H1 (cell line): Measurements from ENCODE around the gene CEND1. TPM values are rescaled to one million over a fixed set of nuclear protein-coding genes. Genes with fewer than 3 reads are reported as not detected.
A peak's percentile ranks its signal among the peaks of the same experiment; 100 is the strongest.

Experiments
- CTCF ChIA-PET: fragments of 300-600 bp; sonication (Branson Sonifier 250); formaldehyde crosslinking; loops from one replicate; lab custom pipeline; 2021; ENCODE audit not compliant: partially characterized antibody; lab: Charles Lee
- POLR2A ChIA-PET: fragments of 300-600 bp; sonication (Branson Sonifier 250); formaldehyde crosslinking; loops from one replicate; lab custom pipeline; 2021; ENCODE audit warnings: inconsistent platforms; ENCODE audit not compliant: partially characterized antibody; lab: Charles Lee
- DNase-seq, 2 experiments: peaks; one replicate each; pipeline versions ENCODE4 v3.0.0 to v3.0.0-alpha.2; 2010 to 2022; ENCODE audit warnings: low spot score in 2 of 2, low read depth in 1 of 2, mixed read lengths in 1 of 2
- FAIRE-seq: peaks from 2 replicates; lab custom pipeline; 2011; peaks lifted over from hg19 to GRCh38; lab: Jason Lieb, UNC
- H2AFZ ChIP-seq: 2 replicates; pipeline ENCODE4 v1.8.1; 2012; ENCODE audit warnings: low read length, inconsistent platforms
- H2AK5ac ChIP-seq: 2 replicates; pipeline ENCODE4 v1.6.1; 2013; ENCODE audit warnings: low read depth, low read length
- H2BK120ac ChIP-seq: replicated peaks from 2 replicates; pipeline ENCODE3; 2013; ENCODE audit warnings: low read depth, low read length, inconsistent platforms
- H2BK12ac ChIP-seq: 2 replicates; pipeline ENCODE4 v1.6.1; 2013; ENCODE audit warnings: low read depth, low read length
- H2BK15ac ChIP-seq: 2 replicates; pipeline ENCODE4 v1.6.1; 2013; ENCODE audit warnings: low read length
- H2BK20ac ChIP-seq: 2 replicates; pipeline ENCODE4 v1.6.1; 2013; ENCODE audit warnings: low read length
- H2BK5ac ChIP-seq: 2 replicates; pipeline ENCODE4 v1.6.1; 2013; ENCODE audit warnings: low read depth, low read length
- H3K14ac ChIP-seq: 2 replicates; pipeline ENCODE4 v1.6.1; 2013; ENCODE audit warnings: inconsistent platforms; ENCODE audit not compliant: insufficient read length
- H3K18ac ChIP-seq: 2 replicates; pipeline ENCODE4 v1.6.1; 2013; ENCODE audit warnings: low read length; ENCODE audit errors: extremely low read depth
- H3K23ac ChIP-seq: 2 replicates; pipeline ENCODE4 v1.6.1; 2013; ENCODE audit warnings: inconsistent platforms; ENCODE audit not compliant: insufficient read length
- H3K23me2 ChIP-seq: 2 replicates; pipeline ENCODE4 v1.6.1; 2013; ENCODE audit warnings: low read depth, low read length
- H3K27ac ChIP-seq: 2 replicates; pipeline ENCODE4 v1.6.1; 2011; ENCODE audit warnings: low read depth, low read length, inconsistent platforms
- H3K27me3 ChIP-seq, 4 experiments: replicated peaks in 1 of 4; 1 replicate in 1 of 4; 2 replicates in 3 of 4; pipeline versions ENCODE4 v1.6.1 to v1.8.1; 2011 to 2013; ENCODE audit warnings: low read length in 3 of 4, mild to moderate bottlenecking in 3 of 4, inconsistent platforms in 2 of 4, mixed read lengths in 2 of 4, moderate library complexity in 1 of 4; ENCODE audit not compliant: control insufficient read depth in 3 of 4, insufficient read depth in 3 of 4; ENCODE audit errors: extremely low read depth in 1 of 4
- H3K36me3 ChIP-seq, 4 experiments: 2 replicates each; pipeline versions ENCODE4 v1.6.1 to v1.8.1; 2011 to 2013; ENCODE audit warnings: mild to moderate bottlenecking in 4 of 4, low read length in 3 of 4, moderate library complexity in 2 of 4, control low read depth in 1 of 4, inconsistent platforms in 1 of 4; ENCODE audit not compliant: insufficient read depth in 4 of 4, control insufficient read depth in 2 of 4
- H3K4ac ChIP-seq: replicated peaks from 2 replicates; pipeline ENCODE3; 2013; ENCODE audit warnings: low read length, low read depth, mixed read lengths, inconsistent platforms; ENCODE audit not compliant: insufficient read length
- H3K4me1 ChIP-seq, 4 experiments: replicated peaks in 1 of 4; 1 replicate in 1 of 4; 2 replicates in 3 of 4; pipeline versions ENCODE4 v1.6.1 to v1.8.1; 2011 to 2013; ENCODE audit warnings: low read length in 3 of 4, inconsistent platforms in 2 of 4, mixed read lengths in 1 of 4; ENCODE audit not compliant: insufficient read depth in 4 of 4, control insufficient read depth in 3 of 4
- H3K4me2 ChIP-seq, 2 experiments: 2 replicates each; pipeline versions ENCODE4 v1.6.1 to v1.8.1; 2011 to 2013; ENCODE audit warnings: low read depth in 2 of 2, low read length in 2 of 2, control low read depth in 1 of 2, inconsistent platforms in 1 of 2, mild to moderate bottlenecking in 1 of 2; ENCODE audit not compliant: insufficient read depth in 1 of 2
- H3K4me3 ChIP-seq, 4 experiments: fragments of 200-600, 300-600 bp in 1 of 4; sonication (generic), shearing (Covaris generic), sonication (Bioruptor Twin) in 1 of 4; 2 replicates each; pipeline versions ENCODE4 v1.5.1 to v1.8.1; 2011 to 2016; ENCODE audit warnings: low read length in 4 of 4, low read depth in 3 of 4, control low read depth in 2 of 4, inconsistent platforms in 2 of 4, mild to moderate bottlenecking in 2 of 4, mixed read lengths in 1 of 4, moderate library complexity in 1 of 4; ENCODE audit not compliant: insufficient read depth in 2 of 4; ENCODE audit errors: extremely low read depth in 1 of 4
- H3K56ac ChIP-seq: replicated peaks from 2 replicates; pipeline ENCODE3; 2013; ENCODE audit warnings: low read depth, mild to moderate bottlenecking, mixed read lengths, low read length, inconsistent platforms; ENCODE audit not compliant: insufficient read length
- H3K79me1 ChIP-seq: 2 replicates; pipeline ENCODE4 v1.6.1; 2013; ENCODE audit warnings: low read depth, low read length, control low read depth
- H3K79me2 ChIP-seq, 2 experiments: 2 replicates each; pipeline versions ENCODE4 v1.6.1 to v1.8.1; 2012 to 2013; ENCODE audit warnings: low read length in 2 of 2, mild to moderate bottlenecking in 2 of 2, inconsistent platforms in 1 of 2; ENCODE audit not compliant: insufficient read depth in 2 of 2, control insufficient read depth in 1 of 2
- H3K9ac ChIP-seq, 4 experiments: replicated peaks in 1 of 4; 1 replicate in 1 of 4; 2 replicates in 3 of 4; pipeline versions ENCODE4 v1.6.1 to v1.8.1; 2011 to 2013; ENCODE audit warnings: low read depth in 3 of 4, low read length in 3 of 4, control low read depth in 2 of 4, mild to moderate bottlenecking in 2 of 4, moderate library complexity in 2 of 4, inconsistent platforms in 1 of 4; ENCODE audit errors: extremely low read depth in 1 of 4
- H3K9me3 ChIP-seq, 2 experiments: 2 replicates each; pipeline versions ENCODE4 v1.6.1 to v1.8.1; 2012 to 2013; ENCODE audit warnings: mild to moderate bottlenecking in 2 of 2, moderate library complexity in 2 of 2, control low read depth in 1 of 2, inconsistent platforms in 1 of 2, low read depth in 1 of 2, low read length in 1 of 2, mixed read lengths in 1 of 2; ENCODE audit not compliant: insufficient read depth in 2 of 2
- H4K20me1 ChIP-seq, 2 experiments: replicated peaks in 1 of 2; 2 replicates each; pipeline versions ENCODE3 to v1.8.1; 2011 to 2013; ENCODE audit warnings: inconsistent platforms in 2 of 2, low read length in 2 of 2, mild to moderate bottlenecking in 1 of 2; ENCODE audit not compliant: insufficient read depth in 2 of 2, control insufficient read depth in 1 of 2
- H4K5ac ChIP-seq: 2 replicates; pipeline ENCODE4 v1.6.1; 2013; ENCODE audit warnings: low read length, low read depth, mixed read lengths, inconsistent platforms; ENCODE audit not compliant: insufficient read length
- H4K8ac ChIP-seq: 2 replicates; pipeline ENCODE4 v1.8.0; 2013; ENCODE audit warnings: mild to moderate bottlenecking, moderate library complexity, low read length, inconsistent platforms; ENCODE audit not compliant: insufficient read depth; ENCODE audit errors: extremely low read depth
- H4K91ac ChIP-seq: replicated peaks from 2 replicates; pipeline ENCODE3; 2013; ENCODE audit warnings: low read length, mixed read lengths, inconsistent platforms; ENCODE audit not compliant: insufficient read length
- CHD2 ChIP-seq: IDR thresholded peaks from 2 replicates; pipeline ENCODE4 v1.6.1; 2012; ENCODE audit warnings: low read length, improper control_type of control experiment
- JUN ChIP-seq: IDR thresholded peaks from 2 replicates; pipeline ENCODE4 v1.6.1; 2011; ENCODE audit warnings: low read depth, mild to moderate bottlenecking, improper control_type of control experiment, low read length
- PHF8 ChIP-seq: fragments of 200-600 bp; sonication (generic); conservative IDR thresholded peaks from 2 replicates; pipeline ENCODE4 v1.7.1; 2012; ENCODE audit warnings: low read depth, mild to moderate bottlenecking, inconsistent platforms, low read length, moderate library complexity
- RXRA ChIP-seq: IDR thresholded peaks from 2 replicates; pipeline ENCODE4 v1.6.1; 2011; ENCODE audit warnings: low read depth, mild to moderate bottlenecking, low read length, moderate library complexity; ENCODE audit not compliant: insufficient read depth
- SIX5 ChIP-seq: IDR thresholded peaks from 2 replicates; pipeline ENCODE4 v1.6.1; 2011; ENCODE audit warnings: mild to moderate bottlenecking, low read depth, low read length
- SUZ12 ChIP-seq: fragments of 200-600 bp; sonication (generic); IDR thresholded peaks from 2 replicates; pipeline ENCODE4 v1.6.1; 2012; ENCODE audit warnings: mild to moderate bottlenecking, inconsistent platforms, low read length, moderate library complexity, mixed read lengths
- TAF7 ChIP-seq: optimal IDR thresholded peaks from 2 replicates; pipeline ENCODE3; 2011; ENCODE audit warnings: low read depth, mild to moderate bottlenecking, inconsistent platforms, low read length, moderate library complexity, borderline replicate concordance
- ZNF274 ChIP-seq: IDR thresholded peaks from 2 replicates; pipeline ENCODE4 v1.7.0; 2012; ENCODE audit warnings: low read length, borderline replicate concordance; ENCODE audit errors: extremely low read depth
- WGBS, 2 experiments: shearing (Covaris generic) in 1 of 2; methylation state at CpG; one replicate each; pipeline versions ENCODE4 v1.1.6 to v1.1.7; 2013 to 2015; ENCODE audit warnings: low lambda C conversion rate in 2 of 2, mixed read lengths in 2 of 2, inconsistent platforms in 1 of 2, low coverage in 1 of 2, missing lambda C conversion rate in 1 of 2; ENCODE audit not compliant: insufficient replicate concordance in 2 of 2, insufficient coverage in 1 of 2, insufficient read length in 1 of 2; ENCODE audit errors: extremely low coverage in 1 of 2, missing lambda C conversion rate in 1 of 2; 5-methylcytosine and 5-hydroxymethylcytosine counted together
- polyA plus RNA-seq, 7 experiments: library from polyadenylated mRNA; depleted of rRNA in 3 of 7; stranded (reverse) in 5 of 7; unstranded in 2 of 7; fragments of >200 nt in 5 of 7; fragments of 200-250 nt in 2 of 7; gene quantifications; 1 replicate in 5 of 7; 2 replicates in 1 of 7; 4 replicates in 1 of 7; pipeline versions ENCODE4 v1.2.1 to v1.2.3, GENCODE V29; 2011 to 2013; ENCODE audit warnings: missing spikeins in 2 of 7, mixed read lengths in 2 of 7
- total RNA-seq: library from RNA; stranded (reverse); fragmentation: NEBNext Ultra II Directional; extraction: Animal tissue kit (Norgen Biotek cat#: 25700); gene quantifications from 2 replicates; pipeline ENCODE4 v1.2.1, GENCODE V29; 2021
- TF ChIP-seq, protein P1 (sequence below): IDR thresholded peaks from 2 replicates; pipeline ENCODE4 v1.6.1; 2012; ENCODE audit warnings: low read length, inconsistent platforms

The CEND1 gene
- total and polyA plus RNA-seq, 2 of the 8 experiments (the other 6 are each of a cell fraction or from before 2014, with no cell fraction given), result 0.82 to 5.0 TPM

DNA sequence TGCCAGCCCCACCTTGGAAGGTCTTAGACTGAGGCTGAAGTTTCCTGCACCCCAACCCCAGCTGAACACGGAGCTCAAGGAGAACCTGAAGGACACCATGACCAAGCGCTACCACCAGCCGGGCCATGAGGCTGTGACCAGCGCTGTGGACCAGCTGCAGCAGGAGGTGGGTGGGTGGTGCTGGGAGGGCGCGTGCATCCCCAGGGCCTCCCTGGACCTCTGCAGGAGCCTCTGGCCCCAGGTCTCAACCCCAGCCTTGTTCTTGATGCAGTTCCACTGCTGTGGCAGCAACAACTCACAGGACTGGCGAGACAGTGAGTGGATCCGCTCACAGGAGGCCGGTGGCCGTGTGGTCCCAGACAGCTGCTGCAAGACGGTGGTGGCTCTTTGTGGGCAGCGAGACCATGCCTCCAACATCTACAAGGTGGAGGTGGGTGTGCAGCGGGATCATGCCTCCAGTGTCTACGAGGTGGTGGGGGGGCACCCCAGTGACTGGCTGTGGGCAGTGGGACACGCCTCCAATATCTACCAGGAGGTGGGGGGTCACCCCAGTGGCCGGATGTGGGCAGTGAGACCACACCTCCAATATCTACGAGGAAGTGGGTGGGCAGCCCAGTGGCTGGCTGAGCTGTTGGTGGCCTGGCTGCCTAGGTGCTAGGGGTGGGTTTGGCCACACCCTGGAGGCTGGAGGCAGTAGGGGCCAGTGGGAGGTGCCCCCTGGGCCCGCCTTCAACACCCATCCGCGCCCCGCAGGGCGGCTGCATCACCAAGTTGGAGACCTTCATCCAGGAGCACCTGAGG, 47.5 kb upstream of the CEND1 start:
- H3K23me2 ChIP-seq, result peaks cover 15% of the 10 kb centered on the region; the same call in 1 of the 2 replicates
- H3K18ac ChIP-seq, result no peak overlapping the region
- H2AFZ ChIP-seq, result no peak overlapping the region
- peaks cover 3 to 40% of the 10 kb centered on the region in 2 experiments for H4K20me1 ChIP-seq
- H4K8ac ChIP-seq, result peak overlapping the region; percentile 5; the same call in 1 of the 2 replicates
- H3K23ac ChIP-seq, result no peak overlapping the region
- H3K79me1 ChIP-seq, result peaks cover 9% of the 10 kb centered on the region; the same call in 1 of the 2 replicates
- peak overlapping the region; percentile 53 for H3K4ac ChIP-seq
- H3K27ac ChIP-seq, result no peak overlapping the region
- H3K4me1 ChIP-seq, result peaks cover 0 to 23% (median 17%) of the 10 kb centered on the region in 4 experiments; a peak in 6 of 7 replicates
- no peak overlapping the region for H4K91ac ChIP-seq
- no peak overlapping the region for H3K4me3 ChIP-seq
- no peak overlapping the region for H2BK15ac ChIP-seq
- peaks cover 0 to under 1% (median under 1%) of the 10 kb centered on the region in 4 experiments; a peak in 2 of 7 replicates for H3K27me3 ChIP-seq
- no peak overlapping the region for H2AK5ac ChIP-seq
- ChIA-PET CTCF (interaction anchor here (0.5 to 5.2 kb wide), 15 partner anchors 9 to 706 kb away, joined by 3 to 26 read pairs (median 5); partner anchors contain the start of genes CRACR2B and PNPLA2), POLR2A (interaction anchor here (0.6 to 53.0 kb wide), 6 partner anchors 7 to 322 kb away, joined by 3 to 1917 read pairs (median 119); partner anchors contain the start of genes CD151, CEND1, CRACR2B and GATD1)
- H3K9ac ChIP-seq, result no peak overlapping the region
- FAIRE-seq, result no peak
- 92% methylated on average over 22 of the region's 22 CpGs; no CpG with 5 or more reads in 1 of the 2 experiments for WGBS, 2 experiments
- DNase-seq, result no peak
- no peak overlapping the region for H3K4me2 ChIP-seq
- H2BK120ac ChIP-seq, result no peak overlapping the region
- no peak overlapping the region for H2BK20ac ChIP-seq
- H2BK12ac ChIP-seq, result no peak overlapping the region
- no peak overlapping the region for H3K14ac ChIP-seq
- H3K79me2 ChIP-seq, result peaks cover 0 to 15% of the 10 kb centered on the region in 2 experiments; a peak in 2 of 4 replicates
- H2BK5ac ChIP-seq, result peak overlapping the region; percentile 7; the same call in 1 of the 2 replicates
- H3K9me3 ChIP-seq, result no peaks in the 10 kb centered on the region
- no peak overlapping the region for H4K5ac ChIP-seq
- peaks cover 10 to 30% (median 24%) of the 10 kb centered on the region in 4 experiments; a peak in 7 of 8 replicates for H3K36me3 ChIP-seq
- H3K56ac ChIP-seq, result no peak overlapping the region
- TF ChIP-seq CHD2 (no peak), PHF8 (no peak), JUN (no peak), TAF7 (no peak), RXRA (no peak), SIX5 (no peak), SUZ12 (no peak), ZNF274 (no peak)
- TF ChIP-seq, protein P1, sequence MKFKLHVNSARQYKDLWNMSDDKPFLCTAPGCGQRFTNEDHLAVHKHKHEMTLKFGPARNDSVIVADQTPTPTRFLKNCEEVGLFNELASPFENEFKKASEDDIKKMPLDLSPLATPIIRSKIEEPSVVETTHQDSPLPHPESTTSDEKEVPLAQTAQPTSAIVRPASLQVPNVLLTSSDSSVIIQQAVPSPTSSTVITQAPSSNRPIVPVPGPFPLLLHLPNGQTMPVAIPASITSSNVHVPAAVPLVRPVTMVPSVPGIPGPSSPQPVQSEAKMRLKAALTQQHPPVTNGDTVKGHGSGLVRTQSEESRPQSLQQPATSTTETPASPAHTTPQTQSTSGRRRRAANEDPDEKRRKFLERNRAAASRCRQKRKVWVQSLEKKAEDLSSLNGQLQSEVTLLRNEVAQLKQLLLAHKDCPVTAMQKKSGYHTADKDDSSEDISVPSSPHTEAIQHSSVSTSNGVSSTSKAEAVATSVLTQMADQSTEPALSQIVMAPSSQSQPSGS, result no peak
